ENCODE results near the gene SMAP1.
A peak's percentile ranks its signal among the peaks of the same experiment; 100 is the strongest.

The SMAP1 gene

GRCh38 chr6:70734381-70734780 is 66.7 kb downstream of the SMAP1 start:
- Histone ChIP-seq H3K9me3 (ENCODE audit: control insufficient read depth, insufficient read depth, low read depth, low read length) (no peaks in the 10 kb centered on the region), H3K27ac (ENCODE audit: extremely low read depth, low read depth, low read length) (no peak overlapping the region), H3K4me1 (ENCODE audit: control insufficient read depth, insufficient read depth, low read length) (no peaks in the 10 kb centered on the region), H3K36me3 (ENCODE audit: control insufficient read depth in 2 of 2, insufficient read depth in 1 of 2, low read length in 2 of 2) (peaks cover 0 to 12% of the 10 kb centered on the region in 2 experiments; a peak in 1 of 3 replicates), H3K4me3 (ENCODE audit: low read depth, low read length) (no peak overlapping the region)
- POLR2A ChIA-PET = no interaction called here
- CTCF ChIA-PET = no interaction called here
- TF ChIP-seq BCL11B (tag by site-specific recombination; IDR thresholded peaks at IDR 0.05; ENCODE audit: low read depth) (no peak), ZNF24 (tag by site-specific recombination; IDR thresholded peaks at IDR 0.05) (no peak), ZSCAN30 (tag by site-specific recombination; IDR thresholded peaks at IDR 0.05) (no peak), ZSCAN16 (tag by site-specific recombination; IDR thresholded peaks at IDR 0.05) (no peak), ZNF416 (tag by site-specific recombination; IDR thresholded peaks at IDR 0.05) (no peak), ZFP37 (tag by site-specific recombination; IDR thresholded peaks at IDR 0.05) (no peak), OSR2 (tag by site-specific recombination; IDR thresholded peaks at IDR 0.05) (no peak), WT1 (tag by site-specific recombination; IDR thresholded peaks at IDR 0.05) (no peak), ZNF433 (tag by site-specific recombination; IDR thresholded peaks at IDR 0.05; ENCODE audit: low read depth) (no peak), ZNF449 (tag by site-specific recombination; IDR thresholded peaks at IDR 0.05) (no peak), SETDB1 (IDR thresholded peaks at IDR 0.05; ENCODE audit: insufficient read length, low read length) (no peak)

GRCh38 chr6:70734979-70735378 is 67.3 kb downstream of the SMAP1 start:
- ChIA-PET POLR2A (no interaction called here), CTCF (no interaction called here)
- H3K27ac ChIP-seq (ENCODE audit: extremely low read depth, low read depth, low read length) = no peak overlapping the region
- peaks cover 0 to 12% of the 10 kb centered on the region in 2 experiments; a peak in 1 of 3 replicates for H3K36me3 ChIP-seq (ENCODE audit: control insufficient read depth in 2 of 2, insufficient read depth in 1 of 2, low read length in 2 of 2)
- no peaks in the 10 kb centered on the region for H3K9me3 ChIP-seq (ENCODE audit: control insufficient read depth, insufficient read depth, low read depth, low read length)
- TF ChIP-seq PRDM6 (tag by site-specific recombination; IDR thresholded peaks at IDR 0.05) (peak; percentile 83), ZNF341 (tag by site-specific recombination; IDR thresholded peaks at IDR 0.05; ENCODE audit: low read depth) (no peak), SP7 (tag by site-specific recombination; IDR thresholded peaks at IDR 0.05) (0 out of 2 replicates have a peak, but pooled peaks have one; percentile 21), TSHZ1 (tag by site-specific recombination; IDR thresholded peaks at IDR 0.05; ENCODE audit: borderline replicate concordance) (no peak), ZNF600 (tag by site-specific recombination; IDR thresholded peaks at IDR 0.05) (no peak), ZNF777 (tag by site-specific recombination; IDR thresholded peaks at IDR 0.05; ENCODE audit: borderline replicate concordance) (no peak), ZNF629 (tag by site-specific recombination; IDR thresholded peaks at IDR 0.05) (0 out of 2 replicates have a peak, but pooled peaks have one; percentile 21), ZNF26 (tag by site-specific recombination; IDR thresholded peaks at IDR 0.05) (no peak), ZBTB20 (tag by site-specific recombination; IDR thresholded peaks at IDR 0.05) (no peak; the same call in 1 of the 2 replicates), ZNF169 (tag by site-specific recombination; IDR thresholded peaks at IDR 0.05) (no peak), ATF2 (tag by site-specific recombination; IDR thresholded peaks at IDR 0.05; ENCODE audit: low read depth) (peak; percentile 70), ZNF19 (tag by site-specific recombination; IDR thresholded peaks at IDR 0.05; ENCODE audit: low read depth) (no peak)
- no peaks in the 10 kb centered on the region for H3K4me1 ChIP-seq (ENCODE audit: control insufficient read depth, insufficient read depth, low read length)
- H3K4me3 ChIP-seq (ENCODE audit: low read depth, low read length) = no peak overlapping the region
